Upper lobe of left lung (tissue), 6 donors: ENCODE measurements around the gene IFT172. TPM values are rescaled to one million over a fixed set of nuclear protein-coding genes. Genes with fewer than 3 reads are reported as not detected.

Experiments
- ATAC-seq, 2 donors: fragments of 200-7000 bp; cut with Tn5 transposase; one replicate each; pipeline ENCODE4 v1.9.1; 2022; ENCODE audit warnings: mild to moderate bottlenecking in 2 of 2, moderate library complexity in 2 of 2; ENCODE audit not compliant: low FRiP score in 2 of 2
- DNase-seq, 2 donors: peaks; one replicate each; pipeline ENCODE4 v3.0.0-alpha.2; 2019 to 2020
- H3K27ac ChIP-seq, 4 donors: fragments of 200-600 bp; sonication (generic); one replicate each; pipeline ENCODE4 v1.5.1; 2016 to 2019
- H3K27me3 ChIP-seq, 4 donors: fragments of 200-600 bp; sonication (generic); one replicate each; pipeline ENCODE4 v1.5.1; 2017 to 2019
- H3K36me3 ChIP-seq, 4 donors: fragments of 200-600 bp; sonication (generic); one replicate each; pipeline ENCODE4 v1.5.1; 2016 to 2019
- H3K4me1 ChIP-seq, 4 donors: fragments of 200-600 bp; sonication (generic); one replicate each; pipeline ENCODE4 v1.5.1; 2018 to 2019
- H3K4me3 ChIP-seq, 4 donors: fragments of 200-600 bp; sonication (generic); one replicate each; pipeline ENCODE4 v1.5.1; 2017 to 2019; ENCODE audit warnings: mild to moderate bottlenecking in 2 of 4, moderate library complexity in 1 of 4
- H3K9me3 ChIP-seq, 4 donors: fragments of 200-600 bp; sonication (generic); one replicate each; pipeline ENCODE4 v1.5.1; 2018 to 2019
- EP300 ChIP-seq, 4 donors: sonication (generic); formaldehyde crosslinking; IDR thresholded peaks; one replicate each; pipeline ENCODE4 v1.5.1; 2017; ENCODE audit warnings: antibody characterized with exemption in 4 of 4, control low read depth in 2 of 4
- POLR2A ChIP-seq, 4 donors: fragments of 450-650 bp; IDR thresholded peaks; one replicate each; pipeline ENCODE4 v1.5.1; 2016 to 2017; ENCODE audit warnings: antibody characterized with exemption in 4 of 4, mild to moderate bottlenecking in 2 of 4
- POLR2AphosphoS5 ChIP-seq, 2 donors: sonication (generic); formaldehyde crosslinking; IDR thresholded peaks; one replicate each; pipeline ENCODE4 v1.5.1; 2017; ENCODE audit warnings: antibody characterized with exemption in 2 of 2
- WGBS, 2 donors: methylation state at CpG; one replicate each; pipeline ENCODE4 v1.1.5; 2017 to 2018; 5-methylcytosine and 5-hydroxymethylcytosine counted together
- small RNA-seq, 4 donors: library from RNA; depleted of rRNA; stranded (forward); fragments of <200 nt; gene quantifications; one replicate each; pipeline ENCODE3, GENCODE V24; 2016
- total RNA-seq, 6 donors: library from RNA; depleted of rRNA in 4 of 6; stranded (reverse); fragments of >200 nt in 4 of 6; gene quantifications; one replicate each; pipeline versions ENCODE4 v1.1.0 to v1.2.1, GENCODE V29; 2016 to 2021
- TF ChIP-seq, protein P1 (sequence below), 6 experiments: fragments of 450-650 bp in 4 of 6; fragments of 200-600 bp in 2 of 6; sonication (generic) in 2 of 6; IDR thresholded peaks; one replicate each; pipeline ENCODE4 v1.5.1; 2016 to 2019; ENCODE audit warnings: antibody characterized with exemption in 6 of 6
- donor health status: DM: no; HTN: no; CAD: no; lungs with moderate emphysema.
- donor health status: DM: no; HTN: yes; CAD: no; lungs with severe emphysema.

Gene IFT172
- total RNA-seq, 6 donors from 2014 or later: 24.3 to 80.6 (median 29.8) TPM

GRCh38 chr2:27400348-27401135 is 89.0 kb downstream of the IFT172 start:
- Histone ChIP-seq H3K27me3 (no peaks in the 10 kb centered on the region), H3K36me3 (peaks cover 0 to 10% (median 1%) of the 10 kb centered on the region in 4 donors), H3K4me3 (no peak overlapping the region), H3K4me1 (peaks cover 0 to 4% (median 0%) of the 10 kb centered on the region in 4 donors), H3K27ac (no peak overlapping the region), H3K9me3 (no peaks in the 10 kb centered on the region)
- WGBS, 2 donors: 92 to 97% methylated on average over 2 of the region's 2 CpGs
- ATAC-seq (no peak), DNase-seq (no peak)
- TF ChIP-seq POLR2AphosphoS5 (IDR thresholded peaks at IDR 0.05) (no peak), POLR2A (IDR thresholded peaks at IDR 0.05) (no peak), EP300 (IDR thresholded peaks at IDR 0.05) (no peak)
- TF ChIP-seq, protein P1, sequence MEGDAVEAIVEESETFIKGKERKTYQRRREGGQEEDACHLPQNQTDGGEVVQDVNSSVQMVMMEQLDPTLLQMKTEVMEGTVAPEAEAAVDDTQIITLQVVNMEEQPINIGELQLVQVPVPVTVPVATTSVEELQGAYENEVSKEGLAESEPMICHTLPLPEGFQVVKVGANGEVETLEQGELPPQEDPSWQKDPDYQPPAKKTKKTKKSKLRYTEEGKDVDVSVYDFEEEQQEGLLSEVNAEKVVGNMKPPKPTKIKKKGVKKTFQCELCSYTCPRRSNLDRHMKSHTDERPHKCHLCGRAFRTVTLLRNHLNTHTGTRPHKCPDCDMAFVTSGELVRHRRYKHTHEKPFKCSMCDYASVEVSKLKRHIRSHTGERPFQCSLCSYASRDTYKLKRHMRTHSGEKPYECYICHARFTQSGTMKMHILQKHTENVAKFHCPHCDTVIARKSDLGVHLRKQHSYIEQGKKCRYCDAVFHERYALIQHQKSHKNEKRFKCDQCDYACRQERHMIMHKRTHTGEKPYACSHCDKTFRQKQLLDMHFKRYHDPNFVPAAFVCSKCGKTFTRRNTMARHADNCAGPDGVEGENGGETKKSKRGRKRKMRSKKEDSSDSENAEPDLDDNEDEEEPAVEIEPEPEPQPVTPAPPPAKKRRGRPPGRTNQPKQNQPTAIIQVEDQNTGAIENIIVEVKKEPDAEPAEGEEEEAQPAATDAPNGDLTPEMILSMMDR (IDR thresholded peaks at IDR 0.05): no peak

DNA sequence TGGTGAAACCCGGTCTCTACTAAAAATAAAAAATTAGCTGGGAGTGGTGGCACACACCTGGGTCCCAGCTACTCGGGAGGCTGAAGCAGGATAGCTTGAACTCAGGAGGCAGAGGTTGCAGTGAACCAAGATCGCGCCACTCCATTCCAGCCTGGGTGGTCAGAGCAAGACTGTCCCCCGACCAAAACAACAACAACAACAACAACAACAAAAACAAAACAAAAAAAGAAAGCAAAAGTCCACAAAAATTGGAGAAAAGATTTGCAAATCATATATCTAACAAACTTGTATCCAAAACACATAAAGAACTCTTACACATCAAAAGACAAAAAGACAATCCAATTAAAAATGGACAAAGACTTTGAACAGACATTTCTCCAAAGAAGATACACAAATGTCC is 90.6 kb downstream of the IFT172 start:
- TF ChIP-seq, protein P1 (IDR thresholded peaks at IDR 0.05): no peak
- no peak for TF ChIP-seq POLR2AphosphoS5 (IDR thresholded peaks at IDR 0.05)
- no peak for TF ChIP-seq EP300 (IDR thresholded peaks at IDR 0.05)
- no peak for TF ChIP-seq POLR2A (IDR thresholded peaks at IDR 0.05)
- H3K27ac ChIP-seq: no peak overlapping the region
- ATAC-seq: no peak
- H3K4me3 ChIP-seq: no peak overlapping the region
- H3K4me1 ChIP-seq: no peaks in the 10 kb centered on the region
- WGBS, 2 donors: 93 to 95% methylated on average over 5 of the region's 5 CpGs
- peaks cover 0 to under 1% (median 0%) of the 10 kb centered on the region in 4 donors for H3K36me3 ChIP-seq
- H3K27me3 ChIP-seq: no peaks in the 10 kb centered on the region
- no peaks in the 10 kb centered on the region for H3K9me3 ChIP-seq
- DNase-seq: no peak

Small RNAs within 50 kb of the gene (small RNA-seq; reads per million reads assigned to genes)
- gene RNU6-986P: 0 reads per million in 4 donors

Other genes starting within 250 kb of the IFT172 start
- gene SLC30A3, start 226.7 kb downstream of the IFT172 start, total RNA-seq: 1 to 10 TPM in 4 of 6 donors, under 1 TPM in 2; 0.20 to 2.3 (median 1.2) TPM
- gene DNAJC5G, start 214.3 kb downstream of the IFT172 start, total RNA-seq: not detected
- under 1 TPM in 1 of 6 donors, not detected in 5; 0.49 TPM for gene TRIM54, start 207.3 kb downstream of the IFT172 start, total RNA-seq
- gene UCN, start 181.3 kb downstream of the IFT172 start, total RNA-seq: 10 to 100 TPM in 2 of 6 donors, 1 to 10 TPM in 4; 2.6 to 81.7 (median 4.6) TPM
- gene MPV17, start 166.6 kb downstream of the IFT172 start, total RNA-seq: 10 to 100 TPM; 51.2 to 99.3 (median 75.9) TPM
- 100 to 1,000 TPM in 1 of 6 donors, 10 to 100 TPM in 5; 43.9 to 104 (median 48.9) TPM for gene GTF3C2, start 133.0 kb downstream of the IFT172 start, total RNA-seq
- gene EIF2B4, start 119.4 kb downstream of the IFT172 start, total RNA-seq: 10 to 100 TPM; 24.8 to 48.2 (median 29.8) TPM
- gene SNX17, start 119.1 kb downstream of the IFT172 start, total RNA-seq: 100 to 1,000 TPM in 3 of 6 donors, 10 to 100 TPM in 3; 69.1 to 142 (median 113) TPM
- gene ZNF513, start 109.0 kb downstream of the IFT172 start, total RNA-seq: 10 to 100 TPM in 5 of 6 donors, 1 to 10 TPM in 1; 9.3 to 31.4 (median 18.0) TPM
- 10 to 100 TPM; 39.8 to 60.6 (median 55.3) TPM for gene PPM1G, start 80.2 kb downstream of the IFT172 start, total RNA-seq
- 10 to 100 TPM; 46.5 to 81.5 (median 62.5) TPM for gene NRBP1, start 61.1 kb downstream of the IFT172 start, total RNA-seq
- 10 to 100 TPM; 13.8 to 39.7 (median 31.0) TPM for gene KRTCAP3, start 47.4 kb downstream of the IFT172 start, total RNA-seq
- gene FNDC4, start 5.5 kb upstream of the IFT172 start, total RNA-seq: 1 to 10 TPM in 5 of 6 donors, not detected in 1; 1.1 to 4.6 (median 2.6) TPM
- under 1 TPM in 2 of 6 donors, not detected in 4; 0.24 to 0.83 TPM for gene GCKR, start 7.1 kb upstream of the IFT172 start, total RNA-seq
- gene ZNF512, start 93.3 kb upstream of the IFT172 start, total RNA-seq: 10 to 100 TPM; 19.5 to 74.4 (median 26.4) TPM
- 1 to 10 TPM; 1.3 to 7.3 (median 3.6) TPM for gene CCDC121, start 139.3 kb upstream of the IFT172 start, total RNA-seq
- 10 to 100 TPM in 5 of 6 donors, 1 to 10 TPM in 1; 9.3 to 31.2 (median 21.6) TPM for gene GPN1, start 139.3 kb upstream of the IFT172 start, total RNA-seq
- 10 to 100 TPM; 22.2 to 70.2 (median 25.0) TPM for gene SUPT7L, start 173.9 kb upstream of the IFT172 start, total RNA-seq
- gene SLC4A1AP, start 174.1 kb upstream of the IFT172 start, total RNA-seq: 10 to 100 TPM; 15.8 to 44.0 (median 21.6) TPM